Thyroid gland (tissue), 4 donors: Measurements from ENCODE around the gene TBCD. TPM values are rescaled to one million over a fixed set of nuclear protein-coding genes. Genes with fewer than 3 reads are reported as not detected.

Experiments
- DNase-seq, 2 donors: peaks; one replicate each; pipeline ENCODE4 v3.0.0-alpha.2; 2019
- H3K27ac ChIP-seq, 3 donors: fragments of 200-600 bp; sonication (generic); 1 replicate in 2 of 3; 2 replicates in 1 of 3; pipeline ENCODE4 v1.5.1; 2016 to 2019; ENCODE audit warnings: mild to moderate bottlenecking in 1 of 3, moderate library complexity in 1 of 3
- H3K27me3 ChIP-seq: fragments of 200-600 bp; sonication (generic); one replicate; pipeline ENCODE4 v1.5.1; 2019
- H3K36me3 ChIP-seq, 2 donors: fragments of 200-600 bp; sonication (generic); one replicate each; pipeline ENCODE4 v1.5.1; 2016 to 2019
- H3K4me1 ChIP-seq, 2 donors: fragments of 200-600 bp; sonication (generic); one replicate each; pipeline ENCODE4 v1.5.1; 2017 to 2019
- H3K4me3 ChIP-seq, 3 donors: fragments of 200-600 bp; sonication (generic); replicated peaks in 1 of 3; 1 replicate in 2 of 3; 2 replicates in 1 of 3; pipeline ENCODE4 v1.5.1; 2016; ENCODE audit warnings: mild to moderate bottlenecking in 1 of 3
- H3K9me3 ChIP-seq: fragments of 200-600 bp; sonication (generic); one replicate; pipeline ENCODE4 v1.5.1; 2017
- CTCF ChIP-seq, 6 experiments: fragments of 200-600 bp in 3 of 6; fragments of 450-650 bp in 3 of 6; sonication (generic) in 3 of 6; IDR thresholded peaks; one replicate each; pipeline ENCODE4 v1.5.1; 2016 to 2019; ENCODE audit warnings: antibody characterized with exemption in 6 of 6, mild to moderate bottlenecking in 2 of 6, inconsistent platforms in 1 of 6, moderate library complexity in 1 of 6
- POLR2A ChIP-seq, 2 donors: fragments of 450-650 bp; IDR thresholded peaks; one replicate each; pipeline ENCODE4 v1.6.1; 2017; ENCODE audit warnings: antibody characterized with exemption in 2 of 2, mild to moderate bottlenecking in 2 of 2, moderate library complexity in 1 of 2
- WGBS, 2 donors: methylation state at CpG; one replicate each; pipeline ENCODE4 v1.1.5; 2017; 5-methylcytosine and 5-hydroxymethylcytosine counted together
- intact Hi-C: fragments of 100-400 bp; cut with DNase I; formaldehyde crosslinking; loops from one replicate; pipeline ENCODE4 v1.15.1; 2023
- total RNA-seq, 4 donors: library from RNA; depleted of rRNA; stranded (reverse); fragments of >200 nt; gene quantifications; one replicate each; pipeline ENCODE4 v1.2.3, GENCODE V29; 2016

TBCD gene
- total RNA-seq: 10 to 100 TPM; 72.6 to 85.9 (median 79.6) TPM

GRCh38 chr17:82751571-82752370 lies at the start of gene TBCD:
TSS of gene TBCD (plus strand) at chr17:82752065. CDS start at chr17:82752194, 129 bp downstream.
- intact Hi-C loops: loop anchor here (5.0 kb wide), 1 partner anchor 34 kb away; the partner anchor contains the start of gene FN3KRP
- peak within 1 kb of the TSS; percentile 77 to 96 (median 82) for H3K4me3 ChIP-seq
- no peaks in the 10 kb centered on the region for H3K27me3 ChIP-seq
- no peaks in the 10 kb centered on the region for H3K36me3 ChIP-seq
- TF ChIP-seq POLR2A (IDR thresholded peaks at IDR 0.05) (peak in 1 of 2 donors; percentile 48), CTCF (IDR thresholded peaks at IDR 0.05) (peak in 1 of 6 experiments; percentile 21)
- no peaks in the 10 kb centered on the region for H3K9me3 ChIP-seq
- DNase-seq: peak; percentile 88 to 90
- H3K4me1 ChIP-seq: peaks cover 8 to 11% of the 10 kb centered on the region in 2 donors
- H3K27ac ChIP-seq: peak within 1 kb of the TSS; percentile 71 to 78 (median 78)
- 0% methylated on average over 30 of the region's 114 CpGs; no CpG with 5 or more reads in 1 of the 2 donors for WGBS, 2 donors

DNA sequence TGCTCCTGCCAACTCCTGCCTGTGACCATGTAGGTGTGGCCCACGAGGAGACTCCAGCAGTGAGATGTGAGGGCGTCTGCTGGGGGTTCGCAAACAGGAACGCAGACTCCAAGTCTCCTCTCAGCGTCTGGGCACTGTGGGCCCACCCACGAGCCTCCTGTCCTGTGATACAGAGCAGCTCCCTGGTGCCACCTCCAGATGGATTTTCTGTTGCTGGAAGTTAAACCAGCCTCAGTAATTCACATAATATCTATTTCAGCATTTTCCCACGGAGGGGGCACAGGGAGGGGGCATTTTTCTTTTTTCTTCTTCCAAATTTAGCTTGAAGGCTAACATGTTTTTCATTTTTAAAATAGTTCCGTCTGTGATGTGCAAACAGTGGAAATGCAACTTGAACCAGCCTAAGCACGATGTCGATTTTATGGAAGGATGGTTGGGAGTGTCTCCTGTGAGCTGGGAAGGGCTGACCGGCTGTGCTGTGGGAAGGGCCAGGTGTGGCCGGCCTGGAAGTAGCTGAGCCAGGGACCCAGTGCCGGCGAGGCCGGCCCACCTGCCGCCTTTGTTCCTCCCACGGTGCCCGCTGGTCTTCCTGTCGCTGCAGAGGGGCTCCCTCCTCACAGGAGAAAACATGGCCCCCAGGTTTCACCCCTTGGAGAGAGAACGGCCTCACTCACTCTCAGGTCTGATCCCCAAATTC lies 49.5 kb upstream of the TBCD start:
- 64 to 77% methylated on average over 15 to 18 of the region's 20 CpGs for WGBS, 2 donors
- no peak overlapping the region for H3K4me3 ChIP-seq
- DNase-seq: no peak
- intact Hi-C loops: no loop called here
- no peaks in the 10 kb centered on the region for H3K9me3 ChIP-seq
- H3K4me1 ChIP-seq: peaks cover 4 to 10% of the 10 kb centered on the region in 2 donors
- no peak overlapping the region for H3K27ac ChIP-seq
- no peaks in the 10 kb centered on the region for H3K36me3 ChIP-seq
- TF ChIP-seq CTCF (IDR thresholded peaks at IDR 0.05) (no peak), POLR2A (IDR thresholded peaks at IDR 0.05) (no peak)
- no peaks in the 10 kb centered on the region for H3K27me3 ChIP-seq

- H3K27ac ChIP-seq: no peak overlapping the region
- H3K4me1 ChIP-seq: peaks cover 0 to 4% of the 10 kb centered on the region in 2 donors
- no peak overlapping the region for H3K4me3 ChIP-seq
- H3K36me3 ChIP-seq: no peaks in the 10 kb centered on the region
- H3K27me3 ChIP-seq: no peaks in the 10 kb centered on the region
- no peak for DNase-seq
- TF ChIP-seq POLR2A (IDR thresholded peaks at IDR 0.05): no peak
- no peak for TF ChIP-seq CTCF (IDR thresholded peaks at IDR 0.05)
- no peaks in the 10 kb centered on the region for H3K9me3 ChIP-seq
- 83 to 87% methylated on average over 11 to 26 of the region's 26 CpGs for WGBS, 2 donors
- intact Hi-C loops: no loop called here
These were observed 48.7 kb upstream of the TBCD start for GRCh38 chr17:82703036-82703745.

- no peak overlapping the region for H3K27ac ChIP-seq
- H3K27me3 ChIP-seq: no peaks in the 10 kb centered on the region
- DNase-seq: no peak
- no peak for TF ChIP-seq POLR2A (IDR thresholded peaks at IDR 0.05)
- no peak for TF ChIP-seq CTCF (IDR thresholded peaks at IDR 0.05)
- H3K9me3 ChIP-seq: no peaks in the 10 kb centered on the region
- intact Hi-C loops: no loop called here
- no peaks in the 10 kb centered on the region for H3K36me3 ChIP-seq
- WGBS, 2 donors: 64 to 67% methylated on average over 29 to 38 of the region's 38 CpGs
- H3K4me1 ChIP-seq: peaks cover 0 to 2% of the 10 kb centered on the region in 2 donors
- H3K4me3 ChIP-seq: no peak overlapping the region
These were observed 47.7 kb upstream of the TBCD start for GRCh38 chr17:82703935-82704865.
